Kidney epithelial cell (primary cell): ENCODE results near the gene ALDH8A1. TPM values are rescaled to one million over a fixed set of nuclear protein-coding genes. Genes with fewer than 3 reads are reported as not detected.

Experiments
- DNase-seq: peaks from one replicate; pipeline ENCODE4 v3.0.0-alpha.2; 2010; ENCODE audit warnings: low read depth
- H3K27me3 ChIP-seq: 2 replicates; pipeline ENCODE4 v1.6.0; 2011; ENCODE audit warnings: low read length; ENCODE audit not compliant: control insufficient read depth, insufficient read depth
- H3K36me3 ChIP-seq: 2 replicates; pipeline ENCODE4 v1.5.1; 2011; ENCODE audit warnings: low read length; ENCODE audit not compliant: control insufficient read depth, insufficient read depth
- H3K4me3 ChIP-seq: 2 replicates; pipeline ENCODE4 v1.5.1; 2011; ENCODE audit warnings: low read depth, mild to moderate bottlenecking, control low read depth, low read length
- total RNA-seq: library from RNA; depleted of rRNA; stranded (reverse); fragments of >200 nt; gene quantifications from 2 replicates; pipeline ENCODE4 v1.2.3, GENCODE V29; 2015
- TF ChIP-seq, protein P1 (sequence below): IDR thresholded peaks from 2 replicates; pipeline ENCODE4 v1.5.1; 2011; ENCODE audit warnings: mild to moderate bottlenecking, moderate library complexity, low read length, control low read depth, inconsistent platforms; ENCODE audit not compliant: insufficient read depth, poor library complexity, severe bottlenecking

ALDH8A1 gene
- total RNA-seq, 1 donor from 2014 or later: 0.46 TPM

DNA sequence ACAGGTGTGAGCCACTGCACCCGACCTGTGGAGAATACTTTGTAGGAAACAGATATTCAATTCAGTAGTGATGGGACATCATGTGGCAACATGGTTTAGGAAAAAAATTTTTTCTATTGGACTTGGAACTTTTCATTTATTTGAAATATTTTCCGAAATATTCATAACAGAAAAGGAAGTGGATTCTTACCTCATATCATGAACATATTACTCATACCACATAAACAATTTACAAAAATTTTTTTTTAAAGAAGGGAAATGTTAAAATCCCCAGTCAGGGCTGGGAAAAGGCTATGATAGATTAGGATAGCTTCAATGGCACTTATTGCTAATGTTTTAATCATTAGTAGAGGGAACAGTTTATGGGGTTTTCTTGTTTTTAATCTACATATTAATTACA is 6.8 kb upstream of the ALDH8A1 start:
- peaks cover 2% of the 10 kb centered on the region for H3K36me3 ChIP-seq
- H3K27me3 ChIP-seq: no peaks in the 10 kb centered on the region
- H3K4me3 ChIP-seq: no peak overlapping the region
- DNase-seq: no peak
- TF ChIP-seq, protein P1, sequence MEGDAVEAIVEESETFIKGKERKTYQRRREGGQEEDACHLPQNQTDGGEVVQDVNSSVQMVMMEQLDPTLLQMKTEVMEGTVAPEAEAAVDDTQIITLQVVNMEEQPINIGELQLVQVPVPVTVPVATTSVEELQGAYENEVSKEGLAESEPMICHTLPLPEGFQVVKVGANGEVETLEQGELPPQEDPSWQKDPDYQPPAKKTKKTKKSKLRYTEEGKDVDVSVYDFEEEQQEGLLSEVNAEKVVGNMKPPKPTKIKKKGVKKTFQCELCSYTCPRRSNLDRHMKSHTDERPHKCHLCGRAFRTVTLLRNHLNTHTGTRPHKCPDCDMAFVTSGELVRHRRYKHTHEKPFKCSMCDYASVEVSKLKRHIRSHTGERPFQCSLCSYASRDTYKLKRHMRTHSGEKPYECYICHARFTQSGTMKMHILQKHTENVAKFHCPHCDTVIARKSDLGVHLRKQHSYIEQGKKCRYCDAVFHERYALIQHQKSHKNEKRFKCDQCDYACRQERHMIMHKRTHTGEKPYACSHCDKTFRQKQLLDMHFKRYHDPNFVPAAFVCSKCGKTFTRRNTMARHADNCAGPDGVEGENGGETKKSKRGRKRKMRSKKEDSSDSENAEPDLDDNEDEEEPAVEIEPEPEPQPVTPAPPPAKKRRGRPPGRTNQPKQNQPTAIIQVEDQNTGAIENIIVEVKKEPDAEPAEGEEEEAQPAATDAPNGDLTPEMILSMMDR: no peak

DNA sequence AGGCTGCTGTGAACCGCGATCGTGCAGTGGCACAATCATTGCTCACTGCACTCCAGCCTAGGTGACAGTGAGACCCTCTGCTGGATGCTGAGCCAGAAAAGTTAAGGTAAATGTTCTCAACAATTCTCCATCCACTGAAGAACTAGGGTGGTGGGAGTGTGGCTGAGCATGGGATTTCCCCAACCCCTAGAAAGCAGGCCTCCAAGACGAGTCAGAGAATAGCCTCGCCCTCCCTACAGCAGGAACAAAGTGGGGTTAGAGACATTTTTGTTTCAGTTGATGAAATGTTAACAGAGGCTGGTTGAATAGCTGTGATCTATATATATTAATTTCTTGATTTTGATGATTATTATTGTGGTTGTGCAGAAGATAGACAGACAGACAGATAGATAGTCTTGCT is 6.1 kb upstream of the ALDH8A1 start:
- Histone ChIP-seq H3K4me3 (no peak overlapping the region), H3K27me3 (no peaks in the 10 kb centered on the region), H3K36me3 (no peaks in the 10 kb centered on the region)
- no peak for DNase-seq
- TF ChIP-seq, protein P1: no peak

DNA sequence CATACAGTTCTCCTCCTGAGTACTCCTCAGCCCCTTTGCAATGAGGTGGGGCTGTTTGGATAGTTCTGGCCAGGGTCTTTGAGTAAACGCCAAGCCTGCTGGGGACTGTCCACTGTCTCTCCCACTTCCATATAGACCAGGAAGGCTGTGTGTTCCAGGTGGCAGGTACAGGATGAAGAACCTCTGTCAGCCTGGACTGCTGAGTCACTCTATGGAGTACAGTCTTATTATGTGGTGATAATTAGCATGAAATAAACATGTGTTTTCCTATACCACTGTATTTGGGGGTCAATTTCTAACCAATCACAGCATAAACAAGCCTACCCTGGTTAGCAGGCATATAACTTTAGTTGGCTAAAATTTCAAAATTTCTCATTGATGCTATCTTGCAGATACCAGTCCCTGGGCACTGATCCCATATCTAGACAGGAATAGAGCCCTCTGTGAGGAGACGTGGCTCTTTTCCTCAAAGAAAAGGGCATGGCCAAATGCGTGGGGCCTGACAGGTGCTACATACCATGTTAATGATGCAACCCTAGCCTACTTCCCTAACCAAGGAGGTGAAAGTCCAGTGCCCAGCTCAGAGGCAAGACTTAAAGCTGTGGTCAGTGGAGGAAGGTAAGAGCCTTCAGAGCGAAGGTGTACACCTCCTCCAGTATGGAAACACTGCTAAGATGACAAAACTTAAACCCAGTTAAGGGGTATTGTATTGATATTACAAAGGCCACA is 4.5 kb upstream of the ALDH8A1 start:
- Histone ChIP-seq H3K36me3 (no peaks in the 10 kb centered on the region), H3K4me3 (no peak overlapping the region), H3K27me3 (no peaks in the 10 kb centered on the region)
- DNase-seq: no peak
- TF ChIP-seq, protein P1: no peak

DNA sequence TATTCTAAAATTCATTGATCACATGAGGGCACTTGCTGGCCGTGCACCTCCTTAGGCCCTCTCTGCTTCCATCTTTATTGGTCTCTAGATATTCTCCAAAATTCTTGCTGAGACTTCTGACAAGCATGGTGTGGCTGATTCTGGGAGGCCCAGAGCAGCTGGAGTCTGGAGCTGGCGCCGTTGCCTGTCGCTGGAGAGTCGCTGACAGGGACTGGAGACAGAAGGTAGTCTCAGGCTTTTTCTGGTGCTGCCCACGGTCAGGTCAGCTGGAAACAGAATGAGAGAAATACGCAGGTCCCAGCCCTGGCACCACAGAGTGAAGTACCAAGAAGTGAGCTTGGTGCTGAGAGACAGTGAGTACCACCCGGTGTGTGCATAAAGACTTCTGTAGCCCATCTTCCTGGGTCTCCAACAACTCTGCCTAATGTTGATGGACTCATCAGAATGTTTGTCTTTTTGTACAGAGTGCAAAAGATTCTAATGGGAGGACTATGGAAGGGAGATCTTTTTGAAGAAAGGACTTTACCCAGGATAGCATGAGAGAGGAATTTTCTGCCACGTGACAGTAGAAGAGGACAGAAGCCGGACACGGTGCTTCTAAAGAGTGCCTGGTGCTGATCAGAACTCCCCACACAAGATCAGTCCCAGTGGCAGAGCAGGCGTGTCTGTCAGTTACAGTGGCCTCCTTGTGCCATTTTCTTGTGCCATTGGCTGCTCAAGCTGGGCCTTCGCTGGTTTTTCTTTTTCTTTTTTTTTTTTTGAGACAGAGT is 1.8 kb upstream of the ALDH8A1 start:
- TF ChIP-seq, protein P1: no peak
- Histone ChIP-seq H3K4me3 (no peak overlapping the region), H3K27me3 (no peaks in the 10 kb centered on the region), H3K36me3 (no peaks in the 10 kb centered on the region)
- no peak for DNase-seq

DNA sequence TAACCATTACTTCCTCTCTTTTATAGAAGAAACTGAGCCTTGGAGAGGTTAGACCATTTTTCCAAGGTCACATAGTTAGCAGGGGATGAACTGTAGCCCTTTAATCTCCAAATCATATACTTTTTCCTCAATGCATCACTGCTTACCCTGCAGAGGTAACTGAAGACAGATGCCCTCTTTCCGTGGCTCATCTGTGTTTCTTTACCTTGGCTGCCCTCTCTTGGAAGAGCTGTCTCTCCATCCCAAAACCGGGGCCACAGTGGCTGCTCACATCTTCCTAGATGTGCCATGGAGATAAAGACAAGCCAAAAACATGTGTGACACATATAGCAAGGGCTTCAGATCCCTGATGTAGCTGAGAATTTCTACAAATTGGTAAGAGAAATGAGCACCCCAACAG is 581 bp upstream of the ALDH8A1 start:
- no peak for DNase-seq
- H3K36me3 ChIP-seq: no peaks in the 10 kb centered on the region
- no peaks in the 10 kb centered on the region for H3K27me3 ChIP-seq
- TF ChIP-seq, protein P1: no peak
- H3K4me3 ChIP-seq: no peak overlapping the region
